ENCODE data around the gene MET. TPM values are rescaled to one million over a fixed set of nuclear protein-coding genes. Genes with fewer than 3 reads are reported as not detected.

The MET gene
- total and polyA plus RNA-seq, 4 donors: 10.2 to 41.9 (median 25.4) TPM

DNA sequence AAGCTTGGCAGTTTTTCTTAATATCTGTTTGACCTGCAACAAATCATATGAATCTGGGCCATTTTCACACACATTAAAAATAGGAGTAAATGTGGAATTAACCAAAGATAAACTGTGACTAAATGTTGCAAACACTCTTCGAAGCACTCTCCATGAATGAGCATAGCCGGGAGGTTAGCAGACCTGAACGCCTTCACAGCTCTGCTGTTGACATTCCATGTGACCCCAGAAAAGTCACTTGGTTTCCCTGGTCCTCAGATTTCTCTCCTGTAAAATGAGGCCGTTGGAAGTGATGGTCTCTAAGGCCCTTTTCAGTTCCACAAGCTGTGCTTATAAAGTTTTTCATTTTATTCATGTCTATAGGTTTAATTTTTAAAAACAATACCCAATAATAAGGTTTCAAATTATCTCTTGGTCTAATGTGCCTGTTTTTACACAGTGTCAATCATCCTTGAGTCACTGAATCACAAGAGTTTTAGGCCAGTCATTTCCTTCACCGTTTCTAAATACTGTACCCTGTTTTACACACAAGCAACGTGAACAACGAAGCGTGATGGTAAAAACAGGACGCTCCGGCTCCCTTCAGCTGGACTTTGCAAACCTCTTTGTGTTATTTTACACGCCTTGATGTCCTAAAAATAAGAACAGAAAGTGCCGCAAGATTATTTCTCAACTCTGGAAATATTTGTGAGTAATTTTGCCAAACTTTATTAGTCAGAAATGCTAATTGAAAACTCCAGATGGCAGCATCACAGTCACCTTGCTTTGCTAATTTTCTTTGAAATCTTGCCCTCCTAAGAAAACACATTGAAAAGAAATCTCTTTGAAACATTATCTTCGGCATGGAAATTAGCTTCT, 38.6 kb upstream of the MET start:
- Histone ChIP-seq H3K27ac (ENCODE audit: low read depth in 1 of 2, low read length in 2 of 2) (no peak overlapping the region), H3K27me3 (ENCODE audit: control insufficient read depth in 4 of 4, insufficient read depth in 4 of 4, low read length in 3 of 4) (no peaks in the 10 kb centered on the region), H3K4me3 (ENCODE audit: low read depth in 1 of 3, low read length in 3 of 3) (no peak overlapping the region), H3K4me1 (ENCODE audit: control insufficient read depth in 4 of 4, insufficient read depth in 4 of 4, low read length in 3 of 4) (peaks cover 0 to 15% (median 2%) of the 10 kb centered on the region in 4 donors), H3K9ac (ENCODE audit: low read depth in 1 of 2, low read length in 2 of 2) (no peak overlapping the region), H3K9me3 (ENCODE audit: control insufficient read depth in 4 of 4, low read length in 3 of 4) (no peaks in the 10 kb centered on the region), H3K36me3 (ENCODE audit: control insufficient read depth in 4 of 4, insufficient read depth in 3 of 4, low read depth in 1 of 4, low read length in 3 of 4) (no peaks in the 10 kb centered on the region)
- WGBS: 78% methylated on average over 13 of the region's 13 CpGs
- TF ChIP-seq FOXA2 (IDR thresholded peaks at IDR 0.05) (no peak), YY1 (IDR thresholded peaks at IDR 0.05) (no peak), SP1 (IDR thresholded peaks at IDR 0.05) (no peak), JUND (IDR thresholded peaks at IDR 0.05) (no peak), FOXA1 (IDR thresholded peaks at IDR 0.05) (no peak), RXRA (IDR thresholded peaks at IDR 0.05) (no peak), GABPA (IDR thresholded peaks at IDR 0.05 in 1 of 2, conservative IDR thresholded peaks at IDR 0.05 in 1 of 2) (no peak), HNF4G (IDR thresholded peaks at IDR 0.05) (no peak), NR2F2 (IDR thresholded peaks at IDR 0.05) (no peak), TAF1 (conservative IDR thresholded peaks at IDR 0.05) (no peak), HNF4A (conservative IDR thresholded peaks at IDR 0.05) (no peak), EGR1 (IDR thresholded peaks at IDR 0.05; ENCODE audit: low read depth in 2 of 2) (no peak), RAD21 (IDR thresholded peaks at IDR 0.05) (no peak)
- TF ChIP-seq, protein P1, sequence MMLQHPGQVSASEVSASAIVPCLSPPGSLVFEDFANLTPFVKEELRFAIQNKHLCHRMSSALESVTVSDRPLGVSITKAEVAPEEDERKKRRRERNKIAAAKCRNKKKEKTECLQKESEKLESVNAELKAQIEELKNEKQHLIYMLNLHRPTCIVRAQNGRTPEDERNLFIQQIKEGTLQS (IDR thresholded peaks at IDR 0.05): no peak
- TF ChIP-seq, protein P2, sequence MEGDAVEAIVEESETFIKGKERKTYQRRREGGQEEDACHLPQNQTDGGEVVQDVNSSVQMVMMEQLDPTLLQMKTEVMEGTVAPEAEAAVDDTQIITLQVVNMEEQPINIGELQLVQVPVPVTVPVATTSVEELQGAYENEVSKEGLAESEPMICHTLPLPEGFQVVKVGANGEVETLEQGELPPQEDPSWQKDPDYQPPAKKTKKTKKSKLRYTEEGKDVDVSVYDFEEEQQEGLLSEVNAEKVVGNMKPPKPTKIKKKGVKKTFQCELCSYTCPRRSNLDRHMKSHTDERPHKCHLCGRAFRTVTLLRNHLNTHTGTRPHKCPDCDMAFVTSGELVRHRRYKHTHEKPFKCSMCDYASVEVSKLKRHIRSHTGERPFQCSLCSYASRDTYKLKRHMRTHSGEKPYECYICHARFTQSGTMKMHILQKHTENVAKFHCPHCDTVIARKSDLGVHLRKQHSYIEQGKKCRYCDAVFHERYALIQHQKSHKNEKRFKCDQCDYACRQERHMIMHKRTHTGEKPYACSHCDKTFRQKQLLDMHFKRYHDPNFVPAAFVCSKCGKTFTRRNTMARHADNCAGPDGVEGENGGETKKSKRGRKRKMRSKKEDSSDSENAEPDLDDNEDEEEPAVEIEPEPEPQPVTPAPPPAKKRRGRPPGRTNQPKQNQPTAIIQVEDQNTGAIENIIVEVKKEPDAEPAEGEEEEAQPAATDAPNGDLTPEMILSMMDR (IDR thresholded peaks at IDR 0.05; ENCODE audit: low read depth, low read length, missing input control): no peak
- TF ChIP-seq, protein P3, sequence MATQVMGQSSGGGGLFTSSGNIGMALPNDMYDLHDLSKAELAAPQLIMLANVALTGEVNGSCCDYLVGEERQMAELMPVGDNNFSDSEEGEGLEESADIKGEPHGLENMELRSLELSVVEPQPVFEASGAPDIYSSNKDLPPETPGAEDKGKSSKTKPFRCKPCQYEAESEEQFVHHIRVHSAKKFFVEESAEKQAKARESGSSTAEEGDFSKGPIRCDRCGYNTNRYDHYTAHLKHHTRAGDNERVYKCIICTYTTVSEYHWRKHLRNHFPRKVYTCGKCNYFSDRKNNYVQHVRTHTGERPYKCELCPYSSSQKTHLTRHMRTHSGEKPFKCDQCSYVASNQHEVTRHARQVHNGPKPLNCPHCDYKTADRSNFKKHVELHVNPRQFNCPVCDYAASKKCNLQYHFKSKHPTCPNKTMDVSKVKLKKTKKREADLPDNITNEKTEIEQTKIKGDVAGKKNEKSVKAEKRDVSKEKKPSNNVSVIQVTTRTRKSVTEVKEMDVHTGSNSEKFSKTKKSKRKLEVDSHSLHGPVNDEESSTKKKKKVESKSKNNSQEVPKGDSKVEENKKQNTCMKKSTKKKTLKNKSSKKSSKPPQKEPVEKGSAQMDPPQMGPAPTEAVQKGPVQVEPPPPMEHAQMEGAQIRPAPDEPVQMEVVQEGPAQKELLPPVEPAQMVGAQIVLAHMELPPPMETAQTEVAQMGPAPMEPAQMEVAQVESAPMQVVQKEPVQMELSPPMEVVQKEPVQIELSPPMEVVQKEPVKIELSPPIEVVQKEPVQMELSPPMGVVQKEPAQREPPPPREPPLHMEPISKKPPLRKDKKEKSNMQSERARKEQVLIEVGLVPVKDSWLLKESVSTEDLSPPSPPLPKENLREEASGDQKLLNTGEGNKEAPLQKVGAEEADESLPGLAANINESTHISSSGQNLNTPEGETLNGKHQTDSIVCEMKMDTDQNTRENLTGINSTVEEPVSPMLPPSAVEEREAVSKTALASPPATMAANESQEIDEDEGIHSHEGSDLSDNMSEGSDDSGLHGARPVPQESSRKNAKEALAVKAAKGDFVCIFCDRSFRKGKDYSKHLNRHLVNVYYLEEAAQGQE (IDR thresholded peaks at IDR 0.05): no peak
- TF ChIP-seq, protein P4, sequence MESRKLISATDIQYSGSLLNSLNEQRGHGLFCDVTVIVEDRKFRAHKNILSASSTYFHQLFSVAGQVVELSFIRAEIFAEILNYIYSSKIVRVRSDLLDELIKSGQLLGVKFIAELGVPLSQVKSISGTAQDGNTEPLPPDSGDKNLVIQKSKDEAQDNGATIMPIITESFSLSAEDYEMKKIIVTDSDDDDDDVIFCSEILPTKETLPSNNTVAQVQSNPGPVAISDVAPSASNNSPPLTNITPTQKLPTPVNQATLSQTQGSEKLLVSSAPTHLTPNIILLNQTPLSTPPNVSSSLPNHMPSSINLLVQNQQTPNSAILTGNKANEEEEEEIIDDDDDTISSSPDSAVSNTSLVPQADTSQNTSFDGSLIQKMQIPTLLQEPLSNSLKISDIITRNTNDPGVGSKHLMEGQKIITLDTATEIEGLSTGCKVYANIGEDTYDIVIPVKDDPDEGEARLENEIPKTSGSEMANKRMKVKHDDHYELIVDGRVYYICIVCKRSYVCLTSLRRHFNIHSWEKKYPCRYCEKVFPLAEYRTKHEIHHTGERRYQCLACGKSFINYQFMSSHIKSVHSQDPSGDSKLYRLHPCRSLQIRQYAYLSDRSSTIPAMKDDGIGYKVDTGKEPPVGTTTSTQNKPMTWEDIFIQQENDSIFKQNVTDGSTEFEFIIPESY (IDR thresholded peaks at IDR 0.05): no peak
- TF ChIP-seq, protein P5, sequence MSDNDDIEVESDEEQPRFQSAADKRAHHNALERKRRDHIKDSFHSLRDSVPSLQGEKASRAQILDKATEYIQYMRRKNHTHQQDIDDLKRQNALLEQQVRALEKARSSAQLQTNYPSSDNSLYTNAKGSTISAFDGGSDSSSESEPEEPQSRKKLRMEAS (IDR thresholded peaks at IDR 0.05): no peak
- DNase-seq (ENCODE audit: low spot score): no peak
